Prostate gland (tissue), 2 donors: ENCODE data around the gene PLCB1.

Source experiments
- POLR2A ChIP-seq: fragments of 450-650 bp; IDR thresholded peaks from one replicate; pipeline ENCODE4 v1.6.1; 2016; ENCODE audit warnings: antibody characterized with exemption, mild to moderate bottlenecking
- POLR2AphosphoS5 ChIP-seq: sonication (generic); formaldehyde crosslinking; IDR thresholded peaks from one replicate; pipeline ENCODE4 v1.6.1; 2017; ENCODE audit warnings: antibody characterized with exemption
- TF ChIP-seq, protein P1 (sequence below), 4 experiments: fragments of 200-600 bp in 2 of 4; fragments of 450-650 bp in 2 of 4; sonication (generic) in 2 of 4; IDR thresholded peaks; 1 replicate in 3 of 4; 2 replicates in 1 of 4; pipeline ENCODE4 v1.5.1; 2016 to 2019; ENCODE audit warnings: antibody characterized with exemption in 4 of 4, mild to moderate bottlenecking in 2 of 4, moderate library complexity in 2 of 4

DNA sequence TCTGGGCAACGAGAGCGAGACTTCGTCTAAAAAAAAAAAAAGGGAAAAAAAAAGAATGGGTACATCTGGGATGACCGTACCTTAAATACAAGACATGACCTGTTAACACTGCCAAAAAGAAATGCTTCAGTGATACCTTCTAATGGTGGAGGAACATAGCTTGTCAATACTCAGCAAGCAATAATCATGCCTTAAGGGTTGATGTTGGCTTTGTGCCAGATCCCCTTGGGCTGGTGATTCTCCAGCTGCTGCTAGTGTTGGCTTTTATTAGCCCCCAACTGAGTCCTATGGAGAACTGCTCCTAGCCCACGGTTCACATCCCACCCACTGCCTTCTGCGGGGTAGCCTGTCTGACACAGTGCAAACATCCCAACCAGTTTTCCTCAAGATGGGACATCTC, 134.9 kb downstream of the PLCB1 start:
- TF ChIP-seq, protein P1, sequence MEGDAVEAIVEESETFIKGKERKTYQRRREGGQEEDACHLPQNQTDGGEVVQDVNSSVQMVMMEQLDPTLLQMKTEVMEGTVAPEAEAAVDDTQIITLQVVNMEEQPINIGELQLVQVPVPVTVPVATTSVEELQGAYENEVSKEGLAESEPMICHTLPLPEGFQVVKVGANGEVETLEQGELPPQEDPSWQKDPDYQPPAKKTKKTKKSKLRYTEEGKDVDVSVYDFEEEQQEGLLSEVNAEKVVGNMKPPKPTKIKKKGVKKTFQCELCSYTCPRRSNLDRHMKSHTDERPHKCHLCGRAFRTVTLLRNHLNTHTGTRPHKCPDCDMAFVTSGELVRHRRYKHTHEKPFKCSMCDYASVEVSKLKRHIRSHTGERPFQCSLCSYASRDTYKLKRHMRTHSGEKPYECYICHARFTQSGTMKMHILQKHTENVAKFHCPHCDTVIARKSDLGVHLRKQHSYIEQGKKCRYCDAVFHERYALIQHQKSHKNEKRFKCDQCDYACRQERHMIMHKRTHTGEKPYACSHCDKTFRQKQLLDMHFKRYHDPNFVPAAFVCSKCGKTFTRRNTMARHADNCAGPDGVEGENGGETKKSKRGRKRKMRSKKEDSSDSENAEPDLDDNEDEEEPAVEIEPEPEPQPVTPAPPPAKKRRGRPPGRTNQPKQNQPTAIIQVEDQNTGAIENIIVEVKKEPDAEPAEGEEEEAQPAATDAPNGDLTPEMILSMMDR (IDR thresholded peaks at IDR 0.05), result no peak
- TF ChIP-seq POLR2AphosphoS5 (no peak), POLR2A (no peak)
